Measurements from ENCODE around the gene PLXNA3.

DNA sequence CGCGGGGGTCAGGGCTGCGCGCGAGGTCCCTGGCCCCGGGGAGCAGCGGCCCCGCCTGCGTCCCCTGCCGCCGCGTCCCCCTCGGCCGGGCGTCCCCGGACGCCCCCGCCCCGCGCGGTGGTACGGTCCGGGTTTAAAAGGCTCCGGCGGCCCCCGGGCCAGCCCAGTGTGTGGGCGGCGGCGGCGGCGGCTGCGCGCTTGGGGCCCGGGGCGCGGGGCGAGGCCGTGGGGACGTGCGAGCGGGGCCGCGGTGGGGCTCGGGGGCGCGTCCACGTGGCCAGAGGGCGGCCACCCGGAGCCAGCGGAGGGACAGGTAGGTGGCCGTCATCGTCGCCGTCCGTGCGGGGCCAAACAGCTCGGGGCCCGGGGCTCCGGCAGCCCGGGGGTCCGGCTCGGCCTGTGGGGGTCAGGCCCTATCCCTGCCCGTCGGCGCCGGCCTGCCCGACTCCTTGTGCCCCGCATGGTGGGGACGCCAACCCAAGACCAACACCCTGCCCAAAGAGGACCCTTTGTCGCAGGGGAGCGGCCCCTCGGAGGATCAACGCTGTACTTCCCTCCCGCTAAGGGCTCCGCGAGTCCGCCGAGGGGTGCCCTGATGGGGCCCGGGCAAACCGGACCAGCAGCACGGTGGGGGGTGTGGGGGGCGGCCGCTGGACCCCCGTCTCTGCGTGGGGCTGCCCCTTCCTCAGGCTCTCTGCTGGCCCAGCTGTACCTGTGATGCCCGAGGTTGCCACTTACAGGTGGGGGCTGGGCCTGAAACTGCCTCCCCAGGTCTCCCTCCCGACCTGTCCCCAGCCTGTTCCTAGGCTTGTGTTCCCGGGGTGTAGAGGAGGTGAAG is at the start of gene PLXNA3:
- TF ChIP-seq, protein P1, sequence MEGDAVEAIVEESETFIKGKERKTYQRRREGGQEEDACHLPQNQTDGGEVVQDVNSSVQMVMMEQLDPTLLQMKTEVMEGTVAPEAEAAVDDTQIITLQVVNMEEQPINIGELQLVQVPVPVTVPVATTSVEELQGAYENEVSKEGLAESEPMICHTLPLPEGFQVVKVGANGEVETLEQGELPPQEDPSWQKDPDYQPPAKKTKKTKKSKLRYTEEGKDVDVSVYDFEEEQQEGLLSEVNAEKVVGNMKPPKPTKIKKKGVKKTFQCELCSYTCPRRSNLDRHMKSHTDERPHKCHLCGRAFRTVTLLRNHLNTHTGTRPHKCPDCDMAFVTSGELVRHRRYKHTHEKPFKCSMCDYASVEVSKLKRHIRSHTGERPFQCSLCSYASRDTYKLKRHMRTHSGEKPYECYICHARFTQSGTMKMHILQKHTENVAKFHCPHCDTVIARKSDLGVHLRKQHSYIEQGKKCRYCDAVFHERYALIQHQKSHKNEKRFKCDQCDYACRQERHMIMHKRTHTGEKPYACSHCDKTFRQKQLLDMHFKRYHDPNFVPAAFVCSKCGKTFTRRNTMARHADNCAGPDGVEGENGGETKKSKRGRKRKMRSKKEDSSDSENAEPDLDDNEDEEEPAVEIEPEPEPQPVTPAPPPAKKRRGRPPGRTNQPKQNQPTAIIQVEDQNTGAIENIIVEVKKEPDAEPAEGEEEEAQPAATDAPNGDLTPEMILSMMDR (IDR thresholded peaks at IDR 0.05), result no peak
- TF ChIP-seq POLR2A (IDR thresholded peaks at IDR 0.05), result no peak
